GM21786 (cell line): ENCODE measurements around the gene TTC3.
A peak's percentile ranks its signal among the peaks of the same experiment; 100 is the strongest.

Experiments
- ATAC-seq: cut with Tn5 transposase; IDR thresholded peaks from one replicate; pipeline ENCODE4 v1.9.1; 2021; ENCODE audit not compliant: unreplicated experiment

The TTC3 gene

DNA sequence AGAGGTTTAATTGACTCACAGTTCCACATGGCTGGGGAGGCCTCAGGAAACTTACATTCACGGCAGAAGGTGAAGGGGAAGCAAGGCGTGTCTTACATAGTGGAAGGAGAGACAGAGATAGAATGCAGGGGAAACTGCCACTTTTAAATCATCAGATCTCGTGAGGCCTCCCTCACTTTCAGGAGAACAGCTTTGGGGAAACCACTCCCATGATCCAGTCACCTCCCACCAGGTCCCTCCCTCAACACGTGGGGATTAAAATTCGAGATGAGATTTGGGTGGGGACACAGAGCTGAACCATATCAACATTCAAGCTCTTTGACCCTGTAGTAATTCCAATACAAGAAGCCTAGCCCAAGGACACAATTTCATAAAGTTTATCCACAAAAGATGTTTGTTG is 13.9 kb upstream of the TTC3 start:
- ATAC-seq = no peak

- ATAC-seq = no peak
Measured at GRCh38 chr21:37060296-37060695, 12.8 kb upstream of the TTC3 start.

DNA sequence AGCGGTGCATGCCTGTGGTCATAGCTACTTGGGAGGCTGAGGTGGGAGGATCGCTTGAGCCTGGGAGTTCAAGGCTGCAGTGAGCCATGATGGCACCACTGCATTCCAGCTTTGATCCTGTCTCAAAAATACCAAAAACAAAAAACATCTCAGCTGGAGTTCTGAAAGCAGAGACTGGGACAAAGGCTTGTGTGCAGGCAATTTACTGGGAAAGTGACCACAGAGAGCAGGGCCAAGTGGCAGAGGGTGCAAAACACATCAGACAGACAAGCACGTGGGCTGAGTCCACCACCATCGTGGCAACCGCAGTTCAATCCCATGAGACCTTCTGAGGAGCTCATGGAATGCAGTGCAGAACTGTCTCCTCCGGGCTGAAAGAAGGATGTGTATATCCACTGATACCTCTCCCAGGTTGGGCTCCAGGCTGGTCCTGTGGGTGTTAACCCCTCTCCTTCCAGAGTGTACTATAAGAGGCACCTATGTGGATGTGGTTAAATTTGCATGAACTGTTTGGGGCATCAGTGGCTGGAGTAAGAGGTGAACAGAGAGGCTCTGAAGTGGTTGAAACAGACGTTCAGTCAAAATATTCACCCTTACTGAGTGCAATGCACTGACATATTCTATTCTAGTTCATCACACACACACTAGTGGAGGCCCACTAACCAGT is 11.0 kb upstream of the TTC3 start:
- ATAC-seq = no peak

DNA sequence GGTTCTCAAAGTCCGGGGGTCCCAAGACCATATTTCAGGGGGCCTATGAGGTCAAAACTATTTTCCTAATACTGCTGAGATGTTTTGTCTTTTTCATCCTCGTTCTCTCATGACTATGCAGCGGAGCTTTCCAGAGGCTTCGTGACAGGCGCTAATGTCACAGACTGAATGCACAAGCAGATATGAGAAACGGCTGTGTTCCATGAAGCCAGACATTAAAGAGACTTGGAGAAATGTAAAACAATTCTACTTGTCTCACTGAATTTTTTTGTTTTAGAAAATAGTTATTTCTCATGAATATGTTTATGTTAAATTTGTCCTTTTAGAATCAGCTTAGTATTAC is 10.5 kb upstream of the TTC3 start:
- no peak for ATAC-seq

DNA sequence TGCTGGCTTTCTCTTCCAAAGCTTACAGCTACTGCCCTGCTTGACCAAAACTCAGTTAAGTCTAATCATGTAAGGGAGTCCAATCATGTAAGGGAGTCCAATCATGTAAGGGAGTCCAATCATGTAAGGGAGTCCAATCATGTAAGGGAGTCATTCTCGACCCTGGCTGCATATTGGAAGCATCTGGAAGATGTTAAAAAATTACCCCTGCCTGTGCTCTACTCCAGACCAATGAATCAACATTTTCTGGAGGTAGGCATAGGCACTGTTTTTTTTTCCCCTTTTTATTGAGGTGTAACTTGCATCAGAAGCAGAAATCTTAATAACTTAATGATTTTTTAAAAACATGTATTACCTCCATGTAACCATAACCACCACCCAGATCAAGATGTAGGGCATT is 9.6 kb upstream of the TTC3 start:
- ATAC-seq = no peak

DNA sequence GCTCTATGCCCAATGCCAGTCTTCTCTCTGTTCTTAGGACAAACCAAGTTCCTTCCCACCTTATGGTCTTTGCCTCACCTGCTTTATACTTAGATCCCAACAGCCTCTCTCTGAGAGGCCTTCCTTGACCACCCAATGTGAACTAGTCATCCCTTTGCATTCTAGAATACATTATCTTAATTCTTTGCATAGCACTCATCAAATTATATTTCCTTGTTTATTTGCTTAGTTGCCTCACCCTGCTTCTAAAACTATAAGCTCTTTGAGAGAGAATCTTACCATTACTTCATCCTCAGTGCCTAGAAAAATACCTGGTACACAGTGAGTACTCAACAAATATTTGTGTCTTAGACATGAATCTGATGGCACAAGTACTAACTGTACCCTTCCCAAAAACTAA is 8.2 kb upstream of the TTC3 start:
- no peak for ATAC-seq

DNA sequence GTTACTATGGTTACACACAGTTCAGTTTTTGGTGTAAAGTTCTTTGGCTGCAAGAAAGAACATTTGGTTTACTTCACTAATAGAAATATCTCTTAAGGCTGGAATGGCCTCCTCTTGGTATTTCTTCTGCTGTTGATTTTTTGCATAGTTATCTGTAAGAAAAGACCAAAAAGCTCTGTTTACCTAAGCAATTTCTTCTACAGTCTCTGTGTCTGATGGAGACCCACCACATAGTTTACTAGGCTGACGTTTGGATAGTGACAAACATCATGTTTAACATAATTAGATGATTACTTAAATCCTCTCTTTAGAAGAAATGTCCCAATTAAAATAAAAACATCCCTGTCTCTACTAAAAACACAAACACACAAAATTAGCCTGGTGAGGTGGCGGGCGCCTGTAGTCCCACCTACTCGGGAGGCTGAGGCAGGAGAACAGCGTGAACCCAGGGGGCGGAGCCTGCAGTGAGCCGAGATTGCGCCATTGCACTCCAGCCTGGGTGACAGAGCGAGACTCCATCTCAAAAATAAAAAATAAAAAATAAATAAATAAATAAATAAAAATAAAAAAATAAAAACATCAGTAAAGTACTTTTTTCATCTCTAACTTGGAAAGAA is 7.4 kb upstream of the TTC3 start:
- no peak for ATAC-seq

DNA sequence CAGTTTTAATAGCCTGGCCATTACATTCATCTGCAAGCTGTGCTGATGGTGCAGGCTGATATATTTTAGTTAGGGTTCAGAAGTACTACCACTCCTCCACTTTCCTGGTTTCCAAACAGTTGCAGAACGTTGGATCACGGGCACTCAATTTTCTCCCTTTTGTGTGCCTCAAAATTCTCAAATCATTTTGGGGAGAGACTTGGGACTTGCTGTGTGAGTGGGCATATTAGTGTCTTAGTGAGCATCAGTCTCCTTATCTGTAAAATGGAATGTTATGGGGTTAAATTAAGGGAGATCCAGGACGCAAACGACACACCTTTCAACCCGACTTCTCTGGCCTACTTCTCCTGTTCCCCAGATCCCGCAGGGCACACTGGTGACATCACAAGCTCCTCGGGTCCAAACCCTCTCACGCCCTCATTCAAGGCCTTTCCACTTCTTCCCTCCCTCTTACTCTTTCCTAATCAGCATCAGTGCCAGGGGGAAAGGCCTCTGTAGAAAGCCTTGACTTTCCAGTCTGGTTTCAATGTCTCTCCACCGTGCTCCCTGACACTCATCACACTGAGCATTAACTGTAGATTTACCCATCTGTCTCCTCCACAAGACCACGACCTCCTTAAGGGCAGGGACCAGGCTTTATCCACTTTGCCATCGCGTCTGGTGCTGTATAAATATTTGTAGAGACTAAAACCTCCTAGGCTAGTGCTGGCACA is 1.3 kb upstream of the TTC3 start:
- no peak for ATAC-seq

- peak; percentile 34 for ATAC-seq
Measured at GRCh38 chr21:37072274-37072987, 623 bp upstream of the TTC3 start.

GRCh38 chr21:37073417-37074196 is 553 bp downstream of the TTC3 start:
- ATAC-seq = peak; percentile 29

DNA sequence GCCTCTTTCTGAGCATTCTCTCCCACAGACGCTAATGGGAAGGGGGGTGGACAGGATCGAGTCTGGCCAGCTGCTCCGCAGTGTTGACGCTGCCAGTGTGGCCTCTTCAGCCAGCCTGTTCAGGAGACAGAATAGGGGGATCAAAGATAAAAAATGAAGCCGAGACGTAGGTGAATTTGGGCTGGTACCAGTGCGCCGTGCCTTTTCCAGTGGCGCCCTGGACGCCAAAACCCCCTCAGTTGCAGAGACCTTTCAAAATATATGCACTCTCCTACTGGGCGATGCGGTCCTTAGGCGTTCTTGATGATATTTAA is 1.1 kb downstream of the TTC3 start:
- no peak for ATAC-seq

- no peak for ATAC-seq
Measured at GRCh38 chr21:37074546-37074945, 1.5 kb downstream of the TTC3 start.

DNA sequence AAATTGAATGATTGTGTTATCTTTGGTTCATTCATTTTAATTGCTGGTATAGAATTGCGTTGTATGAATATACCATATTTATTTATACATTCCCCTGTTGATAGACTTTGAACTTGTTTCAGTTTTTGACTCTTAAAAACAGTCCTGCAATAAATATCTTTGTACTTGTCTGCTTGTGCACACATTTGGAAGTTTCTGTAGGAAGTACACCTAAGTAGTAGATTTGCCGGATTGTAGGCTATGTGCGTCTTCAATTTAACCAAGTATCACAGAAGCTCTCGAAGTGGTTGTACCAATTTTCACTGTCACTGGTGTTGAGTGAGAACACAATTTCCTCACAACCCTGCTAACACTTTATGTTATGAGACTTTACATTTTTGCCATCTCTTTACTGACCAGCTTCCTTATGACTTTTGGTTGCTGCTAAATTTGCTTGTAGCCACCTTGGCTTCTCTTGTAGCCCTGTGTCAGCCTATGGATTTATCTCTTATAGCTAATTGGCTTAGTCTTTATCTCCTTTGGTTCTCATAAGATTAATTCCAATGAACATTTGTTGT is 2.2 kb downstream of the TTC3 start:
- no peak for ATAC-seq

- ATAC-seq = no peak
Measured at GRCh38 chr21:37076087-37076850, 3.2 kb downstream of the TTC3 start.

DNA sequence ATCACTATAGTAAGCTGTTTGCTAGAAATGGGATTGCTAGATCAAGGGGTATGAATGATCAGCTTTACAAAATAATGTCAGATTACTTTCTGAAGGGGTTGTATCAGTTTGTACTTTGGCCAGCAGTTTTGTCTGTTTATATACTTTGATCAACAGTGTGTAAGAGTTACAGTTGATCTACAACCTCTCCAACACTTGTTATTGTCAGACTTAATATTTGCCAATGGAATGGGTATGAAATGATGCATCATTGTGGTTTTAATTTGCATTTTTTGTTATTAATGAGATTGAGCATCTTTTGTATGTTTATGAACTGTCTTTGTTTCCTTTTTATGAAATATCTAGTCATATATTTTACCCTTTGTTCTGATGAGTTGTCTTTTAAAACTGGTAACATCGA is 4.3 kb downstream of the TTC3 start:
- ATAC-seq = no peak

DNA sequence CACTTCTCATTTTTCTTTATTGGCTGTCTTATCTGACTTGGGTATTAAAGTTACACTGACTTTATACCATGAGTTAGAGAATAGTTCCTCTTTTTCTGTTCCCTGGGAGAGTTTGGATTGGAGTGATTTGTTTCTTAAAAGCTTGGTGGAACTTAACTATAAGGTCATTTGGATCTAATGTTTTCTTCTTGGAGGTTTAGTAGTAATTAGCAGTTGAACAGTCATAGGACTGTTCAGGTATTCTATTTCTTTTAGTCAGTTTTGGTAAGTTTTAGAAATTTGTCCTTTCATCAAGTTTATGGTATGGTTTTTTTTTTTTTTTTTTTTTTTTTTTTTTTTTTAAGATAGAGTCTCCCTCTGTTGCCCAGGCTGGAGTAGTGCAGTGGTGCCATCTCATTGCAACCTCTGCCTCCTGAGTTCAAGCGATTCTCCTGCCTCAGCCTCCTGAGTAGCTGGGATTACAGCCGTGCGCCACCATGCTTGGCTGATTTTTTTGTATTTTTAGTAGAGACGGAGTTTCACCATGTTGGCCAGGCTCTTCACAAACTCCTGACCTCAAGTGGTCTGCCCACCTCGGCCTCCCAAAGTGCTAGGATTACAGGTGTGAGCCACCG is 6.3 kb downstream of the TTC3 start:
- no peak for ATAC-seq

GRCh38 chr21:37082375-37082774 is 9.3 kb downstream of the TTC3 start:
- ATAC-seq = no peak

- ATAC-seq = no peak
Measured at GRCh38 chr21:37082856-37083528, 9.9 kb downstream of the TTC3 start.

GRCh38 chr21:37085726-37086125 is 12.7 kb downstream of the TTC3 start:
- no peak for ATAC-seq
